ENCODE data around the gene CAMK1D.
"Not testable (repeated sequence)": the region's sequence is repeated elsewhere in the genome, so short reads cannot be mapped to it uniquely, and the experiment has no call there.

Gene CAMK1D

GRCh38 chr10:12699258-12699700, 349.9 kb downstream of the CAMK1D start:
- no peak for DNase-seq (ENCODE audit: low read depth, low spot score)

GRCh38 chr10:12699781-12700556, 350.6 kb downstream of the CAMK1D start:
- no peak for DNase-seq (ENCODE audit: low read depth, low spot score)

GRCh38 chr10:12700557-12700874, 351.2 kb downstream of the CAMK1D start:
- no peak for DNase-seq (ENCODE audit: low read depth, low spot score)

- DNase-seq (ENCODE audit: low read depth, low spot score), result no peak
Measured at GRCh38 chr10:12701696-12702095, 352.3 kb downstream of the CAMK1D start.

GRCh38 chr10:12702215-12702770, 352.9 kb downstream of the CAMK1D start:
- DNase-seq (ENCODE audit: low read depth, low spot score), result no peak

- no peak for DNase-seq (ENCODE audit: low read depth, low spot score)
Measured at GRCh38 chr10:12703126-12703525, 353.8 kb downstream of the CAMK1D start.

- no peak for DNase-seq (ENCODE audit: low read depth, low spot score)
Measured at GRCh38 chr10:12703813-12704212, 354.5 kb downstream of the CAMK1D start.

- no peak for DNase-seq (ENCODE audit: low read depth, low spot score)
Measured at GRCh38 chr10:12704488-12704887, 355.1 kb downstream of the CAMK1D start.

GRCh38 chr10:12705943-12706342, 356.6 kb downstream of the CAMK1D start:
- DNase-seq (ENCODE audit: low read depth, low spot score), result no peak

- DNase-seq (ENCODE audit: low read depth, low spot score), result peak; percentile 20
Measured at GRCh38 chr10:12707461-12708185, 358.3 kb downstream of the CAMK1D start.

GRCh38 chr10:12709000-12709401, 359.7 kb downstream of the CAMK1D start:
- no peak for DNase-seq (ENCODE audit: low read depth, low spot score)

GRCh38 chr10:12709521-12709963, 360.2 kb downstream of the CAMK1D start:
- no peak for DNase-seq (ENCODE audit: low read depth, low spot score)

- no peak for DNase-seq (ENCODE audit: low read depth, low spot score)
Measured at GRCh38 chr10:12710157-12710556, 360.8 kb downstream of the CAMK1D start.

GRCh38 chr10:12710594-12711349, 361.4 kb downstream of the CAMK1D start:
- peak; percentile 25 for DNase-seq (ENCODE audit: low read depth, low spot score)

- DNase-seq (ENCODE audit: low read depth, low spot score), result no peak
Measured at GRCh38 chr10:12711350-12711708, 362.0 kb downstream of the CAMK1D start.

GRCh38 chr10:12712293-12712983, 363.1 kb downstream of the CAMK1D start:
- DNase-seq (ENCODE audit: low read depth, low spot score), result no peak

GRCh38 chr10:12712984-12713316, 363.6 kb downstream of the CAMK1D start:
- not testable (repeated sequence) for DNase-seq (ENCODE audit: low read depth, low spot score)

- no peak for DNase-seq (ENCODE audit: low read depth, low spot score)
Measured at GRCh38 chr10:12716042-12716441, 366.7 kb downstream of the CAMK1D start.

- DNase-seq (ENCODE audit: low read depth, low spot score), result no peak
Measured at GRCh38 chr10:12717981-12718707, 368.8 kb downstream of the CAMK1D start.

GRCh38 chr10:12719365-12719764, 370.0 kb downstream of the CAMK1D start:
- no peak for DNase-seq (ENCODE audit: low read depth, low spot score)

Data from iPS DF 19.7 (cell line).